RKO (cell line): Measurements from ENCODE around the gene PLCG2.
"Not testable (repeated sequence)": the region's sequence is repeated elsewhere in the genome, so short reads cannot be mapped to it uniquely, and the experiment has no call there.

Source experiments
- DNase-seq: peaks from one replicate; pipeline ENCODE4 v3.0.0-alpha.2; 2016; ENCODE audit warnings: low spot score

Gene PLCG2

GRCh38 chr16:81939164-81940056 lies 160.3 kb downstream of the PLCG2 start:
- no peak for DNase-seq

- DNase-seq: peak; percentile 84
These were observed 161.9 kb downstream of the PLCG2 start for GRCh38 chr16:81940781-81941560.

GRCh38 chr16:81942007-81942601 lies 163.0 kb downstream of the PLCG2 start:
- no peak for DNase-seq

- no peak for DNase-seq
These were observed 166.6 kb downstream of the PLCG2 start for GRCh38 chr16:81945665-81946064.

- DNase-seq: no peak
These were observed 167.1 kb downstream of the PLCG2 start for GRCh38 chr16:81946206-81946605.

- no peak for DNase-seq
These were observed 172.5 kb downstream of the PLCG2 start for GRCh38 chr16:81951564-81951963.

- no peak for DNase-seq
These were observed 177.3 kb downstream of the PLCG2 start for GRCh38 chr16:81956213-81956948.

- DNase-seq: no peak
These were observed 185.7 kb downstream of the PLCG2 start for GRCh38 chr16:81964808-81965207.

GRCh38 chr16:81967358-81967757 lies 188.3 kb downstream of the PLCG2 start:
- DNase-seq: no peak

- DNase-seq: no peak
These were observed 192.8 kb downstream of the PLCG2 start for GRCh38 chr16:81971853-81972252.

- no peak for DNase-seq
These were observed 194.6 kb downstream of the PLCG2 start for GRCh38 chr16:81973737-81974136.

GRCh38 chr16:81975637-81976036 lies 196.5 kb downstream of the PLCG2 start:
- DNase-seq: no peak

GRCh38 chr16:81977335-81977942 lies 198.3 kb downstream of the PLCG2 start:
- not testable (repeated sequence) for DNase-seq

GRCh38 chr16:81987121-81987520 lies 208.0 kb downstream of the PLCG2 start:
- DNase-seq: no peak

- DNase-seq: no peak
These were observed 208.6 kb downstream of the PLCG2 start for GRCh38 chr16:81987706-81988105.

GRCh38 chr16:81992859-81993258 lies 213.8 kb downstream of the PLCG2 start:
- DNase-seq: no peak

GRCh38 chr16:81994485-81994884 lies 215.4 kb downstream of the PLCG2 start:
- peak; percentile 5 for DNase-seq

GRCh38 chr16:81995651-81996050 lies 216.6 kb downstream of the PLCG2 start:
- DNase-seq: no peak

- peak; percentile 83 for DNase-seq
These were observed 217.8 kb downstream of the PLCG2 start for GRCh38 chr16:81996664-81997509.

- DNase-seq: peak; percentile 12
These were observed 218.6 kb downstream of the PLCG2 start for GRCh38 chr16:81997738-81998137.

- DNase-seq: no peak
These were observed 223.7 kb downstream of the PLCG2 start for GRCh38 chr16:82002831-82003230.
